ENCODE data around the gene ANKRD40CL.

DNA sequence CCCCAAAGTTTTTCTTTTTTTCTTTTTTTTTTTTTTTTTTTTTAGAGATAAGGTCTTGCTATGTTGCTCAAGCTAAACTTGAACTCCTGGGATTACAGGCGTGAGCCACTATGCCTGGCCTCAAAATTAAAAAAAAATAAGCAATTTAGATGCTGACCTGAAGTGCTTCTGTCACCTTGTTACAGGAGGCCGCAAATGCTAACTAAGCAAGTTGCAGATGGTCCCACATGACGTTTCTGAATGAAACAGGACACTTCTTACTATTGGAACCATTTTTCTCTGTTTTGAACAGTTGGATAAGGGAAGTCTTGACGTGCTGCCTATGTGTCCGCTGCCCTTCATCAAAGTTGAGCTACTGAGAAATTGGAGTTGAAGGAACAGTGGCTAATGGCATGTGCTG, 8.8 kb downstream of the ANKRD40CL start:
- TF ChIP-seq RFX5 (IDR thresholded peaks at IDR 0.05; ENCODE audit: low read length) (no peak), GABPA (IDR thresholded peaks at IDR 0.05; ENCODE audit: low read depth) (no peak), YY1 (IDR thresholded peaks at IDR 0.05; ENCODE audit: low read depth) (no peak), NRF1 (IDR thresholded peaks at IDR 0.05; ENCODE audit: low read depth, low read length) (no peak)
- TF ChIP-seq, protein P1, sequence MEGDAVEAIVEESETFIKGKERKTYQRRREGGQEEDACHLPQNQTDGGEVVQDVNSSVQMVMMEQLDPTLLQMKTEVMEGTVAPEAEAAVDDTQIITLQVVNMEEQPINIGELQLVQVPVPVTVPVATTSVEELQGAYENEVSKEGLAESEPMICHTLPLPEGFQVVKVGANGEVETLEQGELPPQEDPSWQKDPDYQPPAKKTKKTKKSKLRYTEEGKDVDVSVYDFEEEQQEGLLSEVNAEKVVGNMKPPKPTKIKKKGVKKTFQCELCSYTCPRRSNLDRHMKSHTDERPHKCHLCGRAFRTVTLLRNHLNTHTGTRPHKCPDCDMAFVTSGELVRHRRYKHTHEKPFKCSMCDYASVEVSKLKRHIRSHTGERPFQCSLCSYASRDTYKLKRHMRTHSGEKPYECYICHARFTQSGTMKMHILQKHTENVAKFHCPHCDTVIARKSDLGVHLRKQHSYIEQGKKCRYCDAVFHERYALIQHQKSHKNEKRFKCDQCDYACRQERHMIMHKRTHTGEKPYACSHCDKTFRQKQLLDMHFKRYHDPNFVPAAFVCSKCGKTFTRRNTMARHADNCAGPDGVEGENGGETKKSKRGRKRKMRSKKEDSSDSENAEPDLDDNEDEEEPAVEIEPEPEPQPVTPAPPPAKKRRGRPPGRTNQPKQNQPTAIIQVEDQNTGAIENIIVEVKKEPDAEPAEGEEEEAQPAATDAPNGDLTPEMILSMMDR (IDR thresholded peaks at IDR 0.05): no peak
